GM21619 (cell line): ENCODE data around the gene ANXA3.
"Not testable (repeated sequence)": the region's sequence is repeated elsewhere in the genome, so short reads cannot be mapped to it uniquely, and the experiment has no call there.

Experiments used
- ATAC-seq: cut with Tn5 transposase; IDR thresholded peaks from one replicate; pipeline ENCODE4 v1.9.1; 2021; ENCODE audit not compliant: unreplicated experiment

The ANXA3 gene

GRCh38 chr4:78542373-78542772 is 9.2 kb upstream of the ANXA3 start:
- ATAC-seq: no peak

- no peak for ATAC-seq
Measured at GRCh38 chr4:78543424-78544125, 8.0 kb upstream of the ANXA3 start.

- ATAC-seq: no peak
Measured at GRCh38 chr4:78544678-78545077, 6.9 kb upstream of the ANXA3 start.

GRCh38 chr4:78545275-78546246 is 6.0 kb upstream of the ANXA3 start:
- no peak for ATAC-seq

- ATAC-seq: not testable (repeated sequence)
Measured at GRCh38 chr4:78547899-78548298, 3.7 kb upstream of the ANXA3 start.

GRCh38 chr4:78548889-78549288 is 2.7 kb upstream of the ANXA3 start:
- not testable (repeated sequence) for ATAC-seq

GRCh38 chr4:78552389-78553042 is 946 bp downstream of the ANXA3 start:
- no peak for ATAC-seq

GRCh38 chr4:78553043-78553396 is 1.4 kb downstream of the ANXA3 start:
- no peak for ATAC-seq

GRCh38 chr4:78553529-78554060 is 2.0 kb downstream of the ANXA3 start:
- no peak for ATAC-seq

GRCh38 chr4:78556665-78557064 is 5.1 kb downstream of the ANXA3 start:
- no peak for ATAC-seq

GRCh38 chr4:78557841-78558240 is 6.3 kb downstream of the ANXA3 start:
- ATAC-seq: no peak

- ATAC-seq: no peak
Measured at GRCh38 chr4:78558410-78558809, 6.8 kb downstream of the ANXA3 start.

GRCh38 chr4:78560296-78560963 is 8.9 kb downstream of the ANXA3 start:
- no peak for ATAC-seq

- ATAC-seq: no peak
Measured at GRCh38 chr4:78561677-78562076, 10.1 kb downstream of the ANXA3 start.

- no peak for ATAC-seq
Measured at GRCh38 chr4:78562687-78563086, 11.1 kb downstream of the ANXA3 start.

GRCh38 chr4:78565971-78566372 is 14.4 kb downstream of the ANXA3 start:
- no peak for ATAC-seq

GRCh38 chr4:78566834-78567499 is 15.4 kb downstream of the ANXA3 start:
- ATAC-seq: peak; percentile 72

- ATAC-seq: no peak
Measured at GRCh38 chr4:78567500-78568060, 16.0 kb downstream of the ANXA3 start.

- peak; percentile 79 for ATAC-seq
Measured at GRCh38 chr4:78568640-78569305, 17.2 kb downstream of the ANXA3 start.
